Activated naive CD4-positive, alpha-beta T cell treated with anti-CD3 and anti-CD28 coated beads, Interleukin-2, amount 50 U/mL, for 72 hours (primary cell): ENCODE data around the gene SPINDOC. TPM values are rescaled to one million over a fixed set of nuclear protein-coding genes. Genes with fewer than 3 reads are reported as not detected.

Source experiments
- total RNA-seq, 2 donors: library from RNA; stranded (reverse); gene quantifications; one replicate each; pipeline ENCODE4 v1.2.3, GENCODE V29; 2022

The SPINDOC gene
- total RNA-seq, 2 donors from 2014 or later: 30.8 to 39.0 TPM

Other genes starting within 250 kb of the SPINDOC start
- 1 to 10 TPM; 6.3 to 9.4 TPM for gene PLAAT3, start 199.0 kb upstream of the SPINDOC start, total RNA-seq
- 10 to 100 TPM; 14.5 to 26.9 TPM for gene ATL3, start 142.1 kb upstream of the SPINDOC start, total RNA-seq
- 10 to 100 TPM; 48.9 to 67.7 TPM for gene RTN3, start 132.0 kb upstream of the SPINDOC start, total RNA-seq
- gene ZFTA, start 44.7 kb upstream of the SPINDOC start, total RNA-seq: 1 to 10 TPM in 1 of 2 donors, under 1 TPM in 1; 0.16 to 2.2 TPM
- 10 to 100 TPM; 26.6 to 30.6 TPM for gene MARK2, start 25.7 kb downstream of the SPINDOC start, total RNA-seq
- gene RCOR2, start 103.7 kb downstream of the SPINDOC start, total RNA-seq: under 1 TPM; 0.09 to 0.99 TPM
- gene NAA40, start 125.5 kb downstream of the SPINDOC start, total RNA-seq: 10 to 100 TPM; 23.5 to 25.4 TPM
- 100 to 1,000 TPM; 498 to 568 TPM for gene COX8A, start 161.2 kb downstream of the SPINDOC start, total RNA-seq
- gene OTUB1, start 173.0 kb downstream of the SPINDOC start, total RNA-seq: 10 to 100 TPM; 60.0 to 86.4 TPM
- gene FLRT1, start 222.5 kb downstream of the SPINDOC start, total RNA-seq: not detected